HG02571 (cell line): ENCODE data around the gene MROH2A.

Experiments used
- ATAC-seq: cut with Tn5 transposase; IDR thresholded peaks from one replicate; pipeline ENCODE4 v1.9.1; 2021; ENCODE audit warnings: mild to moderate bottlenecking, moderate library complexity; ENCODE audit not compliant: unreplicated experiment

Gene MROH2A

GRCh38 chr2:233764761-233765160, 13.4 kb upstream of the MROH2A start:
- ATAC-seq, result no peak

DNA sequence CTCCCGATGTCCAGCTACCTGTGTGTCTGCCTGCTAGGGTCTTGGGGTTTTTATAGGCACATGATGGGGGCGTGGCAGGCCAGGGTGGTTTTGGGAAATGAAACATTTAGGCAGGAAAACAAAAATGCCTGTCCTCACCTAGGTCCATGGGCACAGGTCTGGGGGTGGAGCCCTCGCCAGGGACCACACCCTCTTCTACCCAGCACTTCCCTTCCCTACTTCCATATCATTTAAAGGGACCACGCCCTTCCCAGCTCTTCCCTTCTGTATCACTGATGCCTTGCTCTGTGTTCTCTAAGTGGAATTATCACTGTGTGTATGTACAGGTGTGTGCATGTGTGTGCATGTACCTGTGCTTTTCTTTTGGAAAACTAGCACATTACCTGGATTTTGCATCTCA, 11.7 kb upstream of the MROH2A start:
- no peak for ATAC-seq

DNA sequence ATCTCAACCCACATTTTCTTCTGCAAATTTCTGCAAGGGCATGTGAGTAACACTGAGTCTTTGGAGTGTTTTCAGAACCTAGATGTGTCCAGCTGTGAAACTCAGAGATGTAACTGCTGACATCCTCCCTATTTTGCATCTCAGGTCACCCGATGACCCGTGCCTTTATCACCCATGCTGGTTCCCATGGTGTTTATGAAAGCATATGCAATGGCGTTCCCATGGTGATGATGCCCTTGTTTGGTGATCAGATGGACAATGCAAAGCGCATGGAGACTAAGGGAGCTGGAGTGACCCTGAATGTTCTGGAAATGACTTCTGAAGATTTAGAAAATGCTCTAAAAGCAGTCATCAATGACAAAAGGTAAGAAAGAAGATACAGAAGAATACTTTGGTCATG, 10.1 kb upstream of the MROH2A start:
- ATAC-seq, result no peak

DNA sequence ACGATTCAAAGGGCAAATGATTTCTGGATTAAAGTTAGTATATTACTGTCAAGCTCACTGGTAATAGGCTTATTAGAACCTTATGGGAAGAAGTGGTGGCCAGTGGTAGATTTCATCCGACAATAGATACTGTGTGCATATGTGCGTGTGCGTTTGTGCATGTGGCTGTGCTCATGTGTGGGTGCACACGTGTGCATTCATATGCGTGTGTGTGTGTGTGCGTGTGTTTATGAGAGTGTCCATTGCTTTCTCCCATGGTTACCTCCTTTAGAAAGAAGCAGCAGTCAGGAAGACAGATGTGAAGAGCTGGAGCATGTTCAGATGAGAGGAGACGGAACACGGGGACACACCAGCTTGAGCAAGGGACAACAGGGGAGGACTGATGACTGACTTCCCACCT, 8.9 kb upstream of the MROH2A start:
- ATAC-seq, result no peak

DNA sequence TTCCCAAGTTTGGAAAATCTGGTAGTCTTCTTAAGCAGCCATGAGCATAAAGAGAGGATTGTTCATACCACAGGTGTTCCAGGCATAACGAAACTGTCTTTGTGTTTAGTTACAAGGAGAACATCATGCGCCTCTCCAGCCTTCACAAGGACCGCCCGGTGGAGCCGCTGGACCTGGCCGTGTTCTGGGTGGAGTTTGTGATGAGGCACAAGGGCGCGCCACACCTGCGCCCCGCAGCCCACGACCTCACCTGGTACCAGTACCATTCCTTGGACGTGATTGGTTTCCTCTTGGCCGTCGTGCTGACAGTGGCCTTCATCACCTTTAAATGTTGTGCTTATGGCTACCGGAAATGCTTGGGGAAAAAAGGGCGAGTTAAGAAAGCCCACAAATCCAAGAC, 6.0 kb upstream of the MROH2A start:
- ATAC-seq, result no peak

DNA sequence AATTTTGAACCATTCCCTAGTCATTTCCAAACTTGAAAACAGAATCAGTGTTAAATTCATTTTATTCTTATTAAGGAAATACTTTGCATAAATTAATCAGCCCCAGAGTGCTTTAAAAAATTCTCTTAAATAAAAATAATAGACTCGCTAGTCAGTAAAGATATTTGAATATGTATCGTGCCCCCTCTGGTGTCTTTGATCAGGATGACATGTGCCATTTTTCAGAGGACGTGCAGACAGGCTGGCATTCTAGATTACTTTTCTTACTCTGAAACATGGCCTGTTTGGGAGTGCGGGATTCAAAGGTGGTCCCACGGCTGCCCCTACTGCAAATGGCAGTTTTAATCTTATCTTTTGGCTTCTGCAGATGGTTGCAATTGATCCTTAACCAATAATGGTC, 5.5 kb upstream of the MROH2A start:
- no peak for ATAC-seq

DNA sequence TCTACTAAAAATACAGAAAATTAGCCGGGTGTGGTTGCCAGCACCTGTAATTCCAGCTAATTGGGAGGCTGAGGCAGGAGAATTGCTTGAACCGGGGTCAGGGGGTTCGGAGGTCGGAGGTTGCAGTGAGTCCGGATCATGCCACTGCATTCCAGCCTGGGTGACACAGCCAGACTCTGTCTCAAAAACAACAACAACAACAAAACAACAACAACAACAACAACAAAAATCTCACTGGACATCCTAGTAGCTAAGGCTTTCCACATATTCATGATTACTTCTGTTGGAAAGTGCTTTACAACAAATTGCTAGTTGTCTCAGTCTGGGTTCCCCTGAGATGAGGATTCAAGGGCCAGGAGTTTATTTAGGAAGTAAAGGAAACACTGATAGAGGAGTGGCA, 4.3 kb upstream of the MROH2A start:
- no peak for ATAC-seq

DNA sequence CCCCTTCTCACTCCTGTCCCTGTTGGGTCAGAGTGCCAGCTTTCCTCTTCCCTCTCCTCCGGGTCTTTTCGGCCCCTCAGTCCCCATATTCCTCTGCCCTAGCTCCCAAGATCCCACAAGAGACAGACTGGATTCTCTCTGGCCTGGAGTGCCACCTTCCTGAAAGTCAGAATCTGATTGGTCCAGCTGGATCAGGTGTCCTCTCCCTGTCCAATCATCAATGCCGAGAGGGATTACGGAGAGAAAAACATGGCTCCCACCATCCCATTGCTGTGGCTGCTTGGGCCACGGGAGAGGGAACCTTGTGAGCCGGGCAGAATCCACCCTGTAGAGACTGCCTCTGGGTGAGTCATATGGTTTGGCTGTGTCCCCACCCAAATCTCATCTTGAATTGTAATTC, 2.7 kb upstream of the MROH2A start:
- no peak for ATAC-seq

- no peak for ATAC-seq
Measured at GRCh38 chr2:233779722-233780121, 1.6 kb downstream of the MROH2A start.

DNA sequence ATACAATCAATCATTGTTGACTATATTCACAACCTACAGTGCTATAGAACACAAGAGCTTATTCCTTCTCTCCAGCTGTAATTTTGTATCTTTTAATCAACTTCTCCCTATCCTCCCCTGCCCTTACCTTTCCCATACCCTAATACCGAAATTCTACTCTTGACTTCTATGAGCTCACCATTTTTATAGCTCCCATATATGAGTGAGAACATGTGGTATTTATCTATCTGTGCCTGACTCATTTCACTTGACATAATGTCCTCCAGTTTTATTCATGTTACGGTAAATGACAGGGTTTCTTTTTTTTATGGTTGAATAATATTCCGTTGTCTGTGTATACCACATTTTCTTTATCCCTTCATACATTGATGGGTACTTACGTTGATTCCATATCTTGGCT, 2.6 kb downstream of the MROH2A start:
- ATAC-seq, result no peak

GRCh38 chr2:233789554-233789953, 11.4 kb downstream of the MROH2A start:
- ATAC-seq, result no peak

DNA sequence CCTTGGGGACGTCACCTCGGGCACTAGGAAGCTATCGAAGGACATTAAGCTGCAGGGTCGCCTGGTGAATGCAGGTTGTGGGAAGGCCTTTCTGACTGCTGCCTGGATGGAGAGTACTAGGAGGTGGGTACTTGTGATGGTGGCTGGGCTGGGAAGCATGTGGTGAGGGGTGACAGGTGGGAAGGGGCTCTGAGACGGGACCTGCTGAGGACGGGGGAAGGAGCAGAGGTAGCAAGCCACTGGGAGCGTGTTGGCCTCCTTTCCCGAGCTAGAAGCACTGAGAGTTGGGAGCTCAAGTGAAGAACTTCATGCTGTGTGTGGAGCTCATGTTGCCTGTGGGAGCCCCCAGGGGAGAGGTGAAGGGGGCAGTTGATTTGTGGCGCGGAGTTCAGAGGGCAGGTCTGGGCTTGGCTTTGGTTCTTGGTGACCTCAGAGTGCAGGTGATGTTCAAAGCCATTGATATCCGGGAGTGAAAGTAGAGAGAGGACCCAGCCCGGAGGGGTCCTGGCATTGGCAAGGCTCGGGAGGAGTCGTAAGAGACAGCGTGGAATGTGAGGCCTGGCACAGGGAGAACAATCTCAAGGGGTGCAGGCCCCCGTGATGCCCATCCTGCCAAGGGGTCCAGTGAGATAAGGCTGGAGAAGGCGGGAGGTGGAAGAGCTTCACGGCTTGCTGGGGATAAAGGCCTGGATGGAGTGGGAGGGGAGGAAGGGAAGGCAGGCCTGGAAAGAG, 13.2 kb downstream of the MROH2A start:
- ATAC-seq, result no peak

- no peak for ATAC-seq
Measured at GRCh38 chr2:233791883-233792329, 13.8 kb downstream of the MROH2A start.

GRCh38 chr2:233792720-233793119, 14.6 kb downstream of the MROH2A start:
- ATAC-seq, result no peak

- no peak for ATAC-seq
Measured at GRCh38 chr2:233793465-233794127, 15.5 kb downstream of the MROH2A start.

GRCh38 chr2:233794128-233794658, 16.1 kb downstream of the MROH2A start:
- no peak for ATAC-seq

- no peak for ATAC-seq
Measured at GRCh38 chr2:233795735-233796171, 17.6 kb downstream of the MROH2A start.

GRCh38 chr2:233796254-233796653, 18.1 kb downstream of the MROH2A start:
- ATAC-seq, result no peak

- ATAC-seq, result no peak
Measured at GRCh38 chr2:233798335-233799086, 20.4 kb downstream of the MROH2A start.

DNA sequence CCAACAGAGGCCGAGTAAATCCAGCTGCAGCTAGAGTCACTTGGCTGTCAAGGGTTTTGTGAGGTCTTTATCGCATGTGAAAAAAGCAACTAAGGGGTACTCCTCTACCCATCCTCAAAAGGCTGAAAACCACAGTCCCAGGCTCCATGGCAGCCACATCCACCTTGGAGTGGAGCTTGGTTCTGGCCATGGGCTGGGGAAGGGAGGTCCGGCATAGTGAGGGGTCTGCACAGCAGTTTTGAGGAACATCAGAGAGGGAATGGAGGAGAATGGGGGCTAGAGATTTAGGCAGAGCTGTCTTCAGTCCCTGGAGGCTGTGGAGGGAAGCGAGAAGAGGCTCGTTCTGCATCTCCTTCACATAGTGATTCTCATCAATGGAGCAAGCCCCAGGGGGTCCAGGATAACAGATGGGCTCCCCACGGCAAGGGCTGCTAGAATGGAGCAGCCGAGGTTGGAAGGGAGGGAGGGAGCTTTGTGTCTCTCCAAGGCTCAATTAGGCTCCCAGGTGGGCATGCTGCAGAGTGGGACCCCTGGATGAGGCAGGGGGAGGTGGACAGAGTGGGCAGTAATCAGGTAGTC, 21.0 kb downstream of the MROH2A start:
- no peak for ATAC-seq

DNA sequence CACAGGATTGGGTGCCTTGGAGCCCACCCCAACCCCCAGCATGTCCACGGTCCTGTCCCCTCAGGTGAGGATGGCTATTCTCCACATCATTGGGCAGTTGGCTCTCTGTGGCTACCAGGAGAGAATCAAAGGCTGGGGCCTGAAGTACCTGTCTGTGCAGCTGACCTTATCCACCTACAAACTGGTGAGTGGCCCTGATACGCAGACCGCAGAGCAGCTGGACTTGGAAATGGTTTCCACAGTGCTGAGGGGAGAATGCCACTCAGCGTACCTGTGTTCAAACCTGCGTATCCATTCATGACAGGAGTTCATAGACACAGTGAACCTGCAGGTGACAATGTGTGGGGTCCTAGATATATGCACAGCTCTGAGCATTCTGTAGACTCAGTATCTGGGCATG, 21.6 kb downstream of the MROH2A start:
- ATAC-seq, result no peak
